ENCODE measurements around the gene SSBP1.

GRCh38 chr7:141708351-141708750 is 29.8 kb upstream of the SSBP1 start, which contains the start of gene WEE2:
- TF ChIP-seq CTCF (conservative IDR thresholded peaks at IDR 0.05; ENCODE audit: low read length) = no peak
- no peak for TF ChIP-seq EZH2phosphoT487 (IDR thresholded peaks at IDR 0.05; ENCODE audit: borderline replicate concordance)
